ENCODE data around the gene PINK1. TPM values are rescaled to one million over a fixed set of nuclear protein-coding genes. Genes with fewer than 3 reads are reported as not detected.

The PINK1 gene
- total RNA-seq, 1 experiment from 2014 or later: 7.2 TPM

GRCh38 chr1:20693623-20694022, 60.4 kb downstream of the PINK1 start:
- BruUV-seq (replicated peaks): no TSS peak
- no peaks in the 10 kb centered on the region for H3K27me3 ChIP-seq (replicated peaks; ENCODE audit: insufficient read depth, low read depth, low read length, poor library complexity)
- no peaks in the 10 kb centered on the region for H3K9me3 ChIP-seq (ENCODE audit: low read depth, low read length, poor library complexity, severe bottlenecking)
- intact Hi-C loops (cut with micrococcal nuclease; ENCODE audit: unreplicated experiment): no loop called here
- CTCF ChIA-PET: interaction anchor here (0.7 kb wide), 1 partner anchor 12 kb away, joined by 13 read pairs; no protein-coding TSS in a partner anchor
- H3K36me3 ChIP-seq (ENCODE audit: insufficient read depth, low read length, poor library complexity, severe bottlenecking): no peaks in the 10 kb centered on the region
- peaks cover 5% of the 10 kb centered on the region for H3K4me1 ChIP-seq (ENCODE audit: insufficient read depth, low read length, poor library complexity, severe bottlenecking)
- no peak overlapping the region for H3K4me3 ChIP-seq (ENCODE audit: low read depth, low read length, poor library complexity, severe bottlenecking)
- DNase-seq (ENCODE audit: low spot score): no peak
- no peak overlapping the region for H3K27ac ChIP-seq (ENCODE audit: low read depth, low read length, poor library complexity, severe bottlenecking)
- no peak for TF ChIP-seq CTCF (conservative IDR thresholded peaks at IDR 0.05; ENCODE audit: low read depth, low read length)
- no peak for TF ChIP-seq EZH2 (IDR thresholded peaks at IDR 0.05; ENCODE audit: borderline replicate concordance, low read depth, low read length, poor library complexity, severe bottlenecking)
- POLR2A ChIA-PET (ENCODE audit: low non-redundant PET): no interaction called here

GRCh38 chr1:20695515-20695914, 62.3 kb downstream of the PINK1 start:
- Histone ChIP-seq H3K4me1 (ENCODE audit: insufficient read depth, low read length, poor library complexity, severe bottlenecking) (peaks cover 5% of the 10 kb centered on the region), H3K27me3 (replicated peaks; ENCODE audit: insufficient read depth, low read depth, low read length, poor library complexity) (no peaks in the 10 kb centered on the region), H3K27ac (ENCODE audit: low read depth, low read length, poor library complexity, severe bottlenecking) (no peak overlapping the region), H3K4me3 (ENCODE audit: low read depth, low read length, poor library complexity, severe bottlenecking) (no peak overlapping the region), H3K9me3 (ENCODE audit: low read depth, low read length, poor library complexity, severe bottlenecking) (no peaks in the 10 kb centered on the region), H3K36me3 (ENCODE audit: insufficient read depth, low read length, poor library complexity, severe bottlenecking) (no peaks in the 10 kb centered on the region)
- no TSS peak for BruUV-seq (replicated peaks)
- ChIA-PET POLR2A (ENCODE audit: low non-redundant PET) (no interaction called here), CTCF (no interaction called here)
- no peak for DNase-seq (ENCODE audit: low spot score)
- no peak for TF ChIP-seq CTCF (conservative IDR thresholded peaks at IDR 0.05; ENCODE audit: low read depth, low read length)
- TF ChIP-seq EZH2 (IDR thresholded peaks at IDR 0.05; ENCODE audit: borderline replicate concordance, low read depth, low read length, poor library complexity, severe bottlenecking): no peak
- intact Hi-C loops (cut with micrococcal nuclease; ENCODE audit: unreplicated experiment): no loop called here

- H3K27me3 ChIP-seq (replicated peaks; ENCODE audit: insufficient read depth, low read depth, low read length, poor library complexity): no peaks in the 10 kb centered on the region
- ChIA-PET CTCF (interaction anchor here (0.5 to 1.4 kb wide), 17 partner anchors 21 to 1089 kb away, joined by 3 to 45 read pairs (median 3); partner anchors contain the start of genes DDOST, HP1BP3, KIF17 and SH2D5), POLR2A (ENCODE audit: low non-redundant PET) (interaction anchor here (0.6 to 0.7 kb wide), 2 partner anchors 19 to 21 kb away, joined by 3 read pairs; partner anchors contain the start of gene KIF17)
- peak; percentile 95 for DNase-seq (ENCODE audit: low spot score)
- no peaks in the 10 kb centered on the region for H3K36me3 ChIP-seq (ENCODE audit: insufficient read depth, low read length, poor library complexity, severe bottlenecking)
- H3K4me3 ChIP-seq (ENCODE audit: low read depth, low read length, poor library complexity, severe bottlenecking): peak overlapping the region; percentile 54
- TF ChIP-seq CTCF (conservative IDR thresholded peaks at IDR 0.05; ENCODE audit: low read depth, low read length) (peak; percentile 87), EZH2 (IDR thresholded peaks at IDR 0.05; ENCODE audit: borderline replicate concordance, low read depth, low read length, poor library complexity, severe bottlenecking) (no peak)
- peaks cover 5% of the 10 kb centered on the region for H3K4me1 ChIP-seq (ENCODE audit: insufficient read depth, low read length, poor library complexity, severe bottlenecking)
- H3K9me3 ChIP-seq (ENCODE audit: low read depth, low read length, poor library complexity, severe bottlenecking): no peaks in the 10 kb centered on the region
- peak overlapping the region; percentile 65 for H3K27ac ChIP-seq (ENCODE audit: low read depth, low read length, poor library complexity, severe bottlenecking)
- no TSS peak for BruUV-seq (replicated peaks)
- intact Hi-C loops (cut with micrococcal nuclease; ENCODE audit: unreplicated experiment): loop anchor here (1.0 to 2.0 kb wide), 2 partner anchors 36 to 499 kb away; partner anchors contain the start of gene SH2D5
Measured at GRCh38 chr1:20696397-20697333, 63.4 kb downstream of the PINK1 start.
